Natural killer cell (primary cell): ENCODE results near the gene KPNA4. TPM values are rescaled to one million over a fixed set of nuclear protein-coding genes. Genes with fewer than 3 reads are reported as not detected.

ENCODE experiments used
- ATAC-seq, 3 donors: fragments of 150-1000 bp in 2 of 3; fragments of 200-7000 bp in 1 of 3; cut with Tn5 transposase; 1 replicate in 1 of 3; 2 replicates in 2 of 3; pipeline ENCODE4 v1.10.0; 2021; ENCODE audit warnings: mild to moderate bottlenecking in 2 of 3, moderate library complexity in 2 of 3
- DNase-seq, 2 donors: peaks; one replicate each; pipeline versions ENCODE4 v3.0.0 to v3.0.0-alpha.2; 2013 to 2021; ENCODE audit warnings: mixed read lengths in 1 of 2
- H3K27ac ChIP-seq: one replicate; pipeline ENCODE4 v1.5.1; 2013; ENCODE audit warnings: mild to moderate bottlenecking, low read length
- H3K27me3 ChIP-seq: one replicate; pipeline ENCODE4 v1.6.1; 2013; ENCODE audit warnings: low read length; ENCODE audit not compliant: control insufficient read depth, insufficient read depth
- H3K36me3 ChIP-seq: one replicate; pipeline ENCODE4 v1.6.1; 2013; ENCODE audit warnings: low read length; ENCODE audit not compliant: control insufficient read depth, insufficient read depth
- H3K4me1 ChIP-seq: one replicate; pipeline ENCODE4 v1.6.1; 2013; ENCODE audit warnings: low read length; ENCODE audit not compliant: control insufficient read depth, insufficient read depth
- H3K4me3 ChIP-seq: one replicate; pipeline ENCODE4 v1.5.1; 2013; ENCODE audit warnings: low read length
- H3K9me3 ChIP-seq: one replicate; pipeline ENCODE4 v1.6.1; 2013; ENCODE audit warnings: low read length; ENCODE audit not compliant: control insufficient read depth, insufficient read depth
- H3K27ac Mint-ChIP-seq, 2 donors: one replicate each; pipeline ENCODE4 v1.8.0; 2022; ENCODE audit warnings: mild to moderate bottlenecking in 2 of 2, mixed read lengths in 2 of 2, moderate library complexity in 1 of 2
- H3K27me3 Mint-ChIP-seq, 2 donors: one replicate each; pipeline ENCODE4 v1.8.0; 2022; ENCODE audit warnings: low read depth in 2 of 2, mixed read lengths in 2 of 2
- H3K36me3 Mint-ChIP-seq: one replicate; pipeline ENCODE4 v1.8.0; 2022; ENCODE audit warnings: mixed read lengths
- H3K4me1 Mint-ChIP-seq, 2 donors: one replicate each; pipeline ENCODE4 v1.8.0; 2022; ENCODE audit warnings: mixed read lengths in 2 of 2
- H3K4me3 Mint-ChIP-seq: one replicate; pipeline ENCODE4 v1.8.0; 2022; ENCODE audit warnings: mild to moderate bottlenecking, moderate library complexity, mixed read lengths
- H3K9me3 Mint-ChIP-seq, 2 donors: one replicate each; pipeline ENCODE4 v1.8.0; 2022; ENCODE audit warnings: mixed read lengths in 2 of 2
- CTCF ChIP-seq: fragments of 200-600 bp; IDR thresholded peaks from one replicate; pipeline ENCODE4 v1.8.0; 2022; ENCODE audit warnings: antibody characterized with exemption
- WGBS: methylation state at CpG from one replicate; pipeline ENCODE4 v1.1.7; 2013; ENCODE audit warnings: missing lambda C conversion rate; ENCODE audit not compliant: insufficient coverage; 5-methylcytosine and 5-hydroxymethylcytosine counted together
- intact Hi-C: fragments of 100-400 bp; cut with micrococcal nuclease; formaldehyde crosslinking; loops from one replicate; pipeline ENCODE4 v1.14.2; 2022
- total RNA-seq, 4 donors: library from RNA; stranded (reverse); fragments of 120-200 nt in 1 of 4; gene quantifications; one replicate each; pipeline versions ENCODE4 v1.2.3 to v1.2.4, GENCODE V29; 2013 to 2022

KPNA4 gene
- total RNA-seq, 3 donors from 2014 or later (not counting 1 experiment from before 2014, with no cell fraction given), result 69.1 to 81.7 (median 74.1) TPM

- DNase-seq (no peak), ATAC-seq (no peak)
- intact Hi-C loops, result no loop called here
- Histone ChIP-seq H3K9me3 (no peaks in the 10 kb centered on the region), H3K4me3 (no peak overlapping the region), H3K4me1 (no peaks in the 10 kb centered on the region), H3K36me3 (no peaks in the 10 kb centered on the region), H3K27me3 (no peaks in the 10 kb centered on the region), H3K27ac (no peak overlapping the region)
- Mint-ChIP-seq H3K27me3 (peaks cover 0 to 5% of the 10 kb centered on the region in 2 donors), H3K4me3 (no peak overlapping the region), H3K9me3 (no peaks in the 10 kb centered on the region), H3K4me1 (no peaks in the 10 kb centered on the region), H3K36me3 (no peaks in the 10 kb centered on the region), H3K27ac (no peak overlapping the region)
- no peak for TF ChIP-seq CTCF
- WGBS, result 91% methylated on average over 1 of the region's 2 CpGs
Measured at GRCh38 chr3:160464321-160464720, 101.0 kb downstream of the KPNA4 start.

- Histone ChIP-seq H3K36me3 (no peaks in the 10 kb centered on the region), H3K9me3 (no peaks in the 10 kb centered on the region), H3K27ac (no peak overlapping the region), H3K4me1 (no peaks in the 10 kb centered on the region), H3K4me3 (no peak overlapping the region), H3K27me3 (peaks cover 2% of the 10 kb centered on the region)
- Mint-ChIP-seq H3K27me3 (peaks cover 5 to 7% of the 10 kb centered on the region in 2 donors), H3K4me3 (no peak overlapping the region), H3K4me1 (no peaks in the 10 kb centered on the region), H3K27ac (no peak overlapping the region), H3K9me3 (no peaks in the 10 kb centered on the region), H3K36me3 (no peaks in the 10 kb centered on the region)
- WGBS, result 93% methylated on average over 3 of the region's 3 CpGs
- ATAC-seq (no peak), DNase-seq (no peak)
- TF ChIP-seq CTCF, result no peak
- intact Hi-C loops, result no loop called here
Measured at GRCh38 chr3:160460033-160460432, 105.3 kb downstream of the KPNA4 start.

GRCh38 chr3:160459450-160459970, 105.9 kb downstream of the KPNA4 start:
- H3K27ac ChIP-seq, result no peak overlapping the region
- no peaks in the 10 kb centered on the region for H3K9me3 ChIP-seq
- Mint-ChIP-seq H3K4me3 (no peak overlapping the region), H3K4me1 (no peaks in the 10 kb centered on the region), H3K9me3 (no peaks in the 10 kb centered on the region), H3K27me3 (peaks cover 5 to 7% of the 10 kb centered on the region in 2 donors), H3K36me3 (no peaks in the 10 kb centered on the region), H3K27ac (no peak overlapping the region)
- H3K4me1 ChIP-seq, result no peaks in the 10 kb centered on the region
- 92% methylated on average over 9 of the region's 9 CpGs for WGBS
- DNase-seq, result no peak
- intact Hi-C loops, result no loop called here
- no peak for ATAC-seq
- H3K4me3 ChIP-seq, result no peak overlapping the region
- peaks cover 2% of the 10 kb centered on the region for H3K27me3 ChIP-seq
- no peak for TF ChIP-seq CTCF
- no peaks in the 10 kb centered on the region for H3K36me3 ChIP-seq

- DNase-seq (no peak), ATAC-seq (no peak)
- intact Hi-C loops, result no loop called here
- Histone ChIP-seq H3K4me1 (no peaks in the 10 kb centered on the region), H3K27me3 (peaks cover 2% of the 10 kb centered on the region), H3K36me3 (no peaks in the 10 kb centered on the region), H3K9me3 (no peaks in the 10 kb centered on the region), H3K27ac (no peak overlapping the region), H3K4me3 (no peak overlapping the region)
- Mint-ChIP-seq H3K36me3 (no peaks in the 10 kb centered on the region), H3K27me3 (peaks cover 5 to 7% of the 10 kb centered on the region in 2 donors), H3K27ac (no peak overlapping the region), H3K4me3 (no peak overlapping the region), H3K4me1 (no peaks in the 10 kb centered on the region), H3K9me3 (no peaks in the 10 kb centered on the region)
- no peak for TF ChIP-seq CTCF
- 98% methylated on average over 4 of the region's 4 CpGs for WGBS
Measured at GRCh38 chr3:160458151-160458550, 107.2 kb downstream of the KPNA4 start.
